Fibroblast of skin of back (primary cell): Measurements from ENCODE around the gene NDC1.

Experiments
- DNase-seq: peaks from one replicate; pipeline ENCODE4 v3.0.0-alpha.2; 2013

Gene NDC1

DNA sequence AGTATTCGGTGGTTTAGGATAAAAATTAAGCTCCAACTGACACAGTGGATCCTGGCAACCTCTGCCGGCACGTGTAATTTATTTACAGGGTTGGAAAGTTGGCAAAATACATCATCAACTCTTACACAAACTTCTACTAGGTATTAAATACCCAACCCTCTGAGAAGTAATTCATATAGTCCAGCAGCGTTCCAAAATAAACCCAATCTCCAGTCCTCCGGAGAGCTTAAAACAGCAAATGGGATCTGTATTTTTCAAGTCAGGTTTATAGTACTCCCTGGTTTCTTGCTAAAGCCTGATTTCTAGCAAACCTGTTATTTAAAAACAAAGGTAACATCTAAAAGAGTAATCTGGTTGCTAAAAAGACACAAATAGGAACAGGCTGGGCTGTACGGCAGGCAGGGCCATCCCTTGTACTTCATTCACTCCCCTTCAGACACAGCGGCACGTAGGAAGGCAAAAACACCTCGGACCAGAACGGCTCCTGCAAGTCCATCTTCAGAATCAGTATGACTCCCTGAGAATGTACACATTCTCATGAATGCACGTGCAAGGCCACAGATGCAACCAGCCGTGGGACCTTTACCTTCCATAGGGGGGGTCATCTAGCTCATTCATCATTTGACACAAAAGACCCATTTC is 107.8 kb downstream of the NDC1 start:
- no peak for DNase-seq

DNA sequence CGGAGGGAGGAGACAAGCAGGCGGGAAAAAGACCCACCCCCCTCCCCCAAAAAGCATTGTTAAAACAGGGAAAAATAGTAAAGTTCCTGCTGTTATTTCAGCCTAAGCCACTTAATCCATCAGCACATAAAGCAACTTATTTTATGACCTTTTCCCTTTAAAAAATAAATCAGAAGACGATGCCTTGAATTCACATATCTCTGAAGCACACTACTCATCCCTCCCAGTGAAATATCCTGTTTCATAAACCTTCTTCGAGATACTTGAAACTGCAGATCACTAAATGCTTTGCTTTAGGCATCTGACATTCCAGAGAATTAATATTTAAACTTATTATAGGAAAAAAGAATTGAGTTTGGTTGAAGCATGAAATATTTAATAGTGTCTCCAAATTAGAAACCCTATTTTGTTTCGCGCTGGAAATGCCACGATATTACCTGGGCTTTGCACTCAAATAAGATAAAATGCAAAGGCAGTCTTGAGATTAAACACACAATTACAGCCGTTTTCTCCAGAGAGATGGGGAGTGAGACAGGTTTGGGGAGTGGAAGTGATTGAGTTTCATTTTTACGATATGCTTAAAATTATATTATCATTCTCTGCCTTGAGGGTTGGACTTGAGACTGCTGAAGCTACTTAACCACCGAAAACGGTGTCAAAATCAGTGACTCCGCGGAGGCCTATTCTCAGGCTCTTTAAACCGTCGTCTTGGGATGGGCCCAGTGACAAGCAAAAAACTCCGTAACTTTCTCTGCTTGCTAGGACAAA is 108.5 kb downstream of the NDC1 start:
- DNase-seq: no peak

DNA sequence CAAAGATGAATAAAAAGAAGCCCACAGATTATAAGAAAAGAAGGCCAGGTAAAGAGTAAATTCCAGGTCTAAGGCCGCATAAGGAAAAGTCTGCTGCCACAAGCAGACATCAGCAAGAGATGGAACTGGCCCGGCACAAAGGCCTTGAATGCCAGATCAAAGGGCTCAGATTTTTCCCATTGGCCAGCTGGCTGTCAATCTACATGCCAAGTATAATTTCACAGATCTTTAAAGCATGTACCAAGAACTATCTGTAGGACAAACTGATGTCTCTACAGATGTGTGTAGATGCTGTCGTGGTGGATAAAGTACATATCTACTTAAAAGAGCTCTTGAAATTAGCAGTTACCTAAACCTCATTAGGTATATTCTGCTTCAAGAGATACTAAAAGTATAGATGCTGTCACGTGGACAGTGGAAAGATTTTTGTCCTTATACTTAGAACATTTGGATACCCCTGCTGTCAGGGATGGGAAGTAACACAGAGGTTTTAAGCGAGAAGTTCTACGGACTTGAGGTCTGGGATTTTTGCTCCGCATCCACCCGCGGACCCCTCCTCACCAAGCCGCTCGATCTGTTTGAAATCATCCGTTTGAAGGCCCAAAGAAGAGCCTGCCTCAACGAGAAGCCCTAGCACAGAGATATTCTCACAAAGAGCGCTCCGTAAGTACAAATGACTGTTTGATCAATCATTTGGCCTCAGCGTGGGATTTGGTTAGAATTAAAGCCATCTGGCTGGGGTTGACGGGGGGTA is 109.2 kb downstream of the NDC1 start:
- peak; percentile 60 for DNase-seq

DNA sequence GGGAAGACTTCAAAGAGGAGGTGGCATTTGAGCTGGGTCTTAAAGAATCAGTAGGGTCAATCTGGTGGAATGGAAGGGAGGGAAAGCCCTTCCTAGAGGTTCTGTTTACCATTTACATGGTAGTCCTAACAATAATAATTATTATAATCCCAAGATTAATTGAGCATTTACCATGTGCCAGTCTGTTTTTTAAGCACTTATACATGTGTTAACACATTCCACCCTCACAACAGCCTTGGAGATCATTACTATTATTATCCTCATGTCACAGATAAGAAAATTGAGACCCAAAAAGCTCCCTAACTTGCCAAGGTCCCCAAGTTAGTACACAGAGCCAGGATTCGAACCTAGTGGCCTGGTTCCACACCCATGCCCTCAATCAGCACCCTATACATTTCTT is 109.9 kb downstream of the NDC1 start:
- no peak for DNase-seq

DNA sequence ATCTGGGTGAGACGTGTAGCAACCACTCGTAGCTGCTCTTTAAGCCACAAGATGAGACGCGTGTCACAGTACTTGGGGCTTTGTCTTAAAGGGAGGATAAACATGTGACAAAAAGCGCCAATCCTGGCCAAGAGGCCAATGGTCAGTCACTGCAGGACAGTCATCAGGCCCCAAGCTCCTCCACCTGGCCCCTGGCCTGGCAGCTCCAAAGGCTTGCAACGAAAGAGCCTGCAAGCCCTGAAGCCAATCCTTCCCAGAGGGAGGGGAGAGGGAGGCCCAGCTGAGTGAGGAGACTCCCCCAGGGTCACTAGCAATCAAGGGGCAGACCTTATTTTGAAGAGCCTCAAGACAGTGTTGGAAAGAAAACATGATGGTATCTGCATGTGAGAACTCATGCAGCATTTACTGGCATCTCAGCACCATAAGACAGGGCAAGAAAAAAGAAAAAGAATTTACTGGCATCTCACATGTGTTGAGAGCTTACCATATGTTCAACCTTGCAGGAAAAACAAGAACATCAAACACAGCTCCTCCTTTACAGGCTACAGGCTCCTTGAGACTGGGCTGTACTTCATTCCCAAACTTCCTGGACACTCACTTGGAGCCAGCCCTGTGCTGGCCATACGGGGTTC is 110.5 kb downstream of the NDC1 start:
- DNase-seq: no peak

DNA sequence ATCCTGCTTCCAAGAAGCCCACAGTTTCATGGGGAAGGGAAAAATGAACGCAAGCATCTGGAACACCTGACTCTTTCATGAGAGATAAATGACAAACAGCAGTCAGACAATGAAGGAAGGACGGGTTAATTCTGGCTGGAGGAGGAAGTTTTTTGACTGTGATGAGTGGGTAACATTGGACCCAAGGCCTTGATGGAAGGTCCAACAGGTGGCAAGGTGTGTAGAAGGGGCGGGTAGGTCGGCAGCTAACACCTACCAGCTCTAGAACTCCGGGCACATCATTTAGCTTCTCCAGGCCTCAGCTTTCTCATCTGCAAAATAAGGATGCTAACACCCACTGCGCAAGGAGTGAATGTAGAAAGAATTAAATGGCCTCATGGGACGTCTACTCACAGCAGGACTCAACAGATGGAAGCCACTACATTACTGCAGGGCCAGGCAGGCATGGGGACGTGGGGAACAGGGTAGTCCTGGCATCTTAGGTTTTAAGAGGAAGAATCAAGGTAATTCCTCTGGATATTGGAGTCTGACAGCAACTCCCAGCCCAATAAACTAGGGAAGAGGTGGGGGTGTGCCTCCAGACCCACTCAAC is 112.0 kb downstream of the NDC1 start:
- DNase-seq: no peak

DNA sequence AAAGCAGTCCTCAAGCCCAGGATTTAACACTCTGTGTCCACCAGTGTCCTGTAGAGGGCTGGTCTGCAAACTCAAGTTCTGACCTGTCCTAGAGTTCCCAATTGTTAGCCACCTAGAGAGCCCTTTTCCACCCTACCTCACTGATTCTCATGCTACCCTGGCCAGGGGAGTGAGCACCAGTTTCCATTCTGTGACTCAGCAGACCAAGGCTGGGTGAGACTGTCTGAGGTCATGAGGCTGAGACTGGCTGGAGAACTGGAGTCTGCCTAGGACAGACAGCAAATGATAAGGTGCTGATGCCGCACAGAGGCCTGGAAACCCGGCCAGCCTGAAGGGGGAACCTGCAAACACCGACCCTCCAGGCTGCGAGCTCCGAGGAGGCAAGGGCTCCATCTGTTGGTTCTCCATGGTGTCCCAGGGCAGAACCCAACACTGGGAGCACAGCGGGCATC is 112.8 kb downstream of the NDC1 start:
- DNase-seq: no peak

DNA sequence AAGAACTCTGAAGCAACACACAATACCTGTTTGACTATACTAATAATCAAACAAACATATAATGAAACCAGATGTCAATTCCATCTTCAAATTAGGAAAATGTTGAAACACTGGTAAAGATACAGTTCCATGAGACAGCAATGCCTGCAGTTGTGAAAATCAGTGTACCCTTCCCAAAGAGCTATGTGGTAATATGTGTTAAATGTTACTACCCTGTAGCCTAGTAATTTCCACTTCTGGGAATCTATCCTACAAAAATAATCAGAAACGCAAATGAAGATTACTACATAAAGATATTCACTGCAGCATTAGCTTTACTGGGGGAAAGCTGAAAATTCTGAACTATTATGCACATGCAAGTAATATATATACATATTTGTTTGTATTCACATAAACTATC is 116.1 kb downstream of the NDC1 start:
- DNase-seq: no peak

DNA sequence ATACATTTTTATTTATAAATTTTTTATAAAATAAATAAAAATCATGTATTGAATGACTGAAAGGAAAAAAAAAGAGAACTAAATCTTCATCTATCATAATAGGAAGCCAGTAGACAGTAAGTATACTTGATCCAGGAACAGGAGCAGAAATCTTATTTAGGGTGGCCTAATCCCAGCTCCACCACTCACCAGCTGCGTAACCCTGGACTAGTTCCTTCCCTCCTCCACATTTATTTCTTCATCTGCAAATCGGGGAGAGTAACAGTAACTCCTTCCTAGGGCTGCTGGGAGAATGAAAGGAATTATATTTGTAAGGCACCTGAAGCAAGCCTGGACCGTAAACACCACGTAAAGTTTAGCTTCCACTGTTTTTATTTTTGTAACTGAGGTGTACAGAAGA is 117.0 kb downstream of the NDC1 start:
- no peak for DNase-seq

DNA sequence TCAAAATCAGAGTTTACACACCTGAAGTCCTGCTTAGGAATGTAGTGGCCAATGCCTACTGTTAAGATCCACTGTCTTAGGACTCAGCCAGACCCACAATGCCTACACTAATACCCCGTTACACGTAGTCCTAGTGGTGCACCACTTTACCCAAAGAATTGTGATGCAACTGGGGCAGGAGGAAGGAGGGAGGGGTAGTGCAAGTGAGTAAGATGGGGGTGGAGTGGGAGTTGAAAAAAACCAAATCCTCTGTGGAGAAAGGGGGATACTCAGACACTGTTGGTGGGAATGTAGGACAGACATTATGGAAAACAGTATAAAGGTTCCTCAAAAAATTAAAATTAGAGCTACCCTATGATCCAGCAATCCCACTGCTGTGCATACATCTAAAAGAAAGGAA is 118.6 kb downstream of the NDC1 start:
- no peak for DNase-seq

DNA sequence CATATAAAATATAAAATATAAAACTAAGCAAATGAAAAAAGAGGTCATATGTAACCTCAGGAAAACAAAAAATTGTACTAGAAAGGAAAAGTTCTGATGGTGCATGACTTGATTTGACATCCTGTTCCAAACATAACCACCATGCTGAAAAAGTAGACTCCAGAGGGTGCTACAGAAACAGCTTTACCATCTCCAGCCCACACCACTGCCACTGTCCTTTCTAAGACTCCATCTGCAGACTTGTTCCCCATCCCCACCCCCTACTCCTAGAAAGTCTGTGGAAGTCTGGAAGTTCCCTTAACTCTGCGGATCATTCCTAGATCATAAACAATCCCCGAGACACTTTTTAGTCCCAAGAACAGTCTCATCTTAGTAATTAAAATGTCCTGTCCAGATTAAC is 119.7 kb downstream of the NDC1 start:
- no peak for DNase-seq

DNA sequence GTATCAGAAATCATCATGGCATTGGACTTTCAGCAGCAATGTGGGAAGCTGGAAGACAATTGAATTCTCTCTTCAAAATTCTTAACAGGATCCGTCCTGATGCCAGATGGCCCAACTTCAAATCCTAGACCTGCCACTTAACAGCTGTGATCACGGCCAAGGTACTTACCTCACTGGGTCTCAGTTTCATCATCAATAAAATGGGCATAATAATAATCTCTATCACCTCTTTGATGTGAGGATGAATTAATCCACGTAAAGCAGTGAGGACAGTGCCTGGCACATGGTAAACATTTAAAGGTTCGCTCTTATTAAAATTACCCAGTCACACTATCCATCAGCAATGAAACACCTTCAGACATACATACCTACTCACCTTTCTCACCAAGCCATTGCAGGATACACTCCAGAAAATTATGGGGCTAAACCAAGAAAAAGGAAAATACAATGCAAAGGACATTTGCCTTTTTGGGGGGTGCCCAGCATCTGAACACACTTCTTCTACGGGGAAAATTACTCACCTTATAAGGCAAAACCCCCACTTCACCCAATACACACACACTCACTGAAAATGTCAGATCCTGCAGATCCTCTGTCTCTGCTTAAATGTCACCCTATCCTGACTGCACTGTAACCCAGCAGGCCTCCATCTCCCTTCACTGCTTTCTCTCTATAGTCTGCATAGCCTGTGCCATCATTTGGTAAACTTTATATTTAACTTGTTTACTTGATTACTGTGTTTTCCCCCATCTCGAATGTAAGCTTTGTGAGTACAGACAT is 120.9 kb downstream of the NDC1 start:
- DNase-seq: no peak

DNA sequence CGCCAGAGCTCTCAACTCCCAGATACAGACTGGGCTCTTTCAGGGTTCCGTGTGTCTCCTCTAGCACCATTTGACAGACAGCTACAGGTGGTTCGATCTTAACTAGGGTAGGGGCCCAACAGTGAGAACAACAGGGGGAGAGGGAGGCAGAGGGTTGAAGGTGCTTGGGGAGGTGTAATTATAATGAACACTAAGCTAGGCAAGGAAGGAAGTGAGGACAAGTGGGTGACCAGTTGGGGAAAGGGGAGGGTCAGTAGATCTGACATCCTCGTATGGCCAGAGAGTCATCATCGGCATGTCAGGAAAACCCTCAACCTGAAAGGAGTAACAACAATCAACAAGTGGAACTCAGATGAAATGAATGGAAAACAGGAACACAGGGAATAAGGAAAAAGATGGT is 121.9 kb downstream of the NDC1 start:
- no peak for DNase-seq

DNA sequence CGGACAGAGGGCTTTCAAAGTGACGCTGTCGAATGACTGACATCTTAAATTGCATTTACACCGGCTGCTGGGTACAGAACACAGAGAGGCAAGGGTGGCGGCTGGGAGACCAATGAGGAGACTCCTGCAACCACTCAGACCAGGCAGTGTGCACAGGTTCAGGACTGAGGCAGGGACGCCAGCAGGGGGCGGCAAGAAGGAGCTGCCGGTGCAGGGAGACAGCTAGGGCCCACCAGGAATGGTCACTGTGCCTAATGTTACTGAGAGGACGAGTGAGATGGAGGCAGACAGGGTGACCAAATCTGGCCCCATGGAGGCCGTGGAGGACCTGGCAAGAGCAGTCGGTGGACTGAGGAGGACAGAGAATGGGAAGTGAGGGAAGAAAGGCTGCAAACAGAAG is 122.6 kb downstream of the NDC1 start:
- DNase-seq: no peak
